T-cell (primary cell): Measurements from ENCODE around the gene TBPL2. TPM values are rescaled to one million over a fixed set of nuclear protein-coding genes. Genes with fewer than 3 reads are reported as not detected.
"Not testable (repeated sequence)": the region's sequence is repeated elsewhere in the genome, so short reads cannot be mapped to it uniquely, and the experiment has no call there.

Experiments used
- ATAC-seq, 4 experiments: fragments of 200-7000 bp in 3 of 4; fragments of 150-1000 bp in 1 of 4; cut with Tn5 transposase; replicated peaks in 1 of 4; 1 replicate in 3 of 4; 2 replicates in 1 of 4; pipeline ENCODE4 v1.10.0; 2021; ENCODE audit warnings: moderate library complexity in 3 of 4, mild to moderate bottlenecking in 2 of 4, moderate number of reproducible peaks in 1 of 4
- CTCF ChIA-PET, 2 donors: fragments of 300-600 bp; sonication (Branson Sonifier 250); formaldehyde crosslinking; loops; one replicate each; lab custom pipeline; 2022; ENCODE audit warnings: antibody characterized with exemption in 2 of 2; lab: Charles Lee
- POLR2A ChIA-PET, 2 donors: fragments of 300-600 bp; sonication (Branson Sonifier 250); formaldehyde crosslinking; loops; one replicate each; lab custom pipeline; 2022; ENCODE audit warnings: antibody characterized with exemption in 2 of 2; lab: Charles Lee
- DNase-seq, 35 experiments: peaks; one replicate each; pipeline versions ENCODE4 v3.0.0 to v3.0.0-alpha.2; 2013 to 2023
- H3K27ac ChIP-seq: one replicate; pipeline ENCODE4 v1.5.1; 2013; ENCODE audit warnings: low read length
- H3K27me3 ChIP-seq, 2 experiments: replicated peaks in 1 of 2; 1 replicate in 1 of 2; 2 replicates in 1 of 2; pipeline versions ENCODE4 v1.6.1 to v1.7.0; 2013; ENCODE audit warnings: low read length in 1 of 2, mixed read lengths in 1 of 2; ENCODE audit not compliant: control insufficient read depth in 2 of 2, insufficient read depth in 2 of 2; ENCODE audit errors: extremely low read depth in 1 of 2
- H3K36me3 ChIP-seq, 2 donors: 1 replicate in 1 of 2; 2 replicates in 1 of 2; pipeline versions ENCODE4 v1.6.1 to v1.7.0; 2013; ENCODE audit warnings: low read length in 1 of 2; ENCODE audit not compliant: control insufficient read depth in 2 of 2, insufficient read depth in 1 of 2; ENCODE audit errors: extremely low read depth in 1 of 2
- H3K4me1 ChIP-seq, 2 experiments: 1 replicate in 1 of 2; 2 replicates in 1 of 2; pipeline versions ENCODE4 v1.6.1 to v1.7.0; 2013; ENCODE audit warnings: low read length in 2 of 2, mixed read lengths in 1 of 2; ENCODE audit not compliant: insufficient read depth in 2 of 2, control insufficient read depth in 1 of 2; ENCODE audit errors: extremely low read depth in 1 of 2
- H3K4me3 ChIP-seq, 2 donors: 1 replicate in 1 of 2; 2 replicates in 1 of 2; pipeline versions ENCODE4 v1.5.1 to v1.7.0; 2013; ENCODE audit warnings: mild to moderate bottlenecking in 2 of 2, low read length in 1 of 2, moderate library complexity in 1 of 2; ENCODE audit not compliant: control insufficient read depth in 1 of 2; ENCODE audit errors: extremely low read depth in 1 of 2
- H3K9me3 ChIP-seq: 2 replicates; pipeline ENCODE4 v1.7.0; 2013
- H3K27ac Mint-ChIP-seq, 2 donors: one replicate each; pipeline ENCODE4 v1.8.0; 2020 to 2021; ENCODE audit warnings: mild to moderate bottlenecking in 2 of 2, mixed read lengths in 2 of 2
- H3K27me3 Mint-ChIP-seq, 2 donors: one replicate each; pipeline ENCODE4 v1.8.0; 2021 to 2022; ENCODE audit warnings: mixed read lengths in 2 of 2
- H3K36me3 Mint-ChIP-seq: one replicate; pipeline ENCODE4 v1.8.0; 2021; ENCODE audit warnings: mixed read lengths
- H3K4me1 Mint-ChIP-seq, 3 donors: one replicate each; pipeline ENCODE4 v1.8.0; 2020 to 2022; ENCODE audit warnings: mixed read lengths in 3 of 3, mild to moderate bottlenecking in 1 of 3
- H3K4me3 Mint-ChIP-seq, 3 donors: one replicate each; pipeline ENCODE4 v1.8.0; 2020 to 2022; ENCODE audit warnings: mild to moderate bottlenecking in 3 of 3, mixed read lengths in 3 of 3, moderate library complexity in 3 of 3
- H3K9me3 Mint-ChIP-seq, 3 donors: one replicate each; pipeline ENCODE4 v1.8.0; 2020 to 2022; ENCODE audit warnings: mixed read lengths in 3 of 3
- WGBS: methylation state at CpG from one replicate; pipeline ENCODE4 v1.1.5; 2013; ENCODE audit warnings: missing lambda C conversion rate; ENCODE audit not compliant: insufficient coverage; 5-methylcytosine and 5-hydroxymethylcytosine counted together
- total RNA-seq, 35 experiments: library from RNA in 6 of 35; stranded (reverse) in 6 of 35; fragments of 120-200 nt in 1 of 35; gene quantifications; one replicate each; pipeline versions ENCODE4 v1.2.1 to v1.2.4 and lab custom pipeline; 2013 to 2026

TBPL2 gene
- total RNA-seq, result not detected
- total RNA-seq (2013), result not detected
- 0 to 0.05 (median 0) reads per million in 29 experiments for total RNA-seq (lab: John Stamatoyannopoulos, UW)

DNA sequence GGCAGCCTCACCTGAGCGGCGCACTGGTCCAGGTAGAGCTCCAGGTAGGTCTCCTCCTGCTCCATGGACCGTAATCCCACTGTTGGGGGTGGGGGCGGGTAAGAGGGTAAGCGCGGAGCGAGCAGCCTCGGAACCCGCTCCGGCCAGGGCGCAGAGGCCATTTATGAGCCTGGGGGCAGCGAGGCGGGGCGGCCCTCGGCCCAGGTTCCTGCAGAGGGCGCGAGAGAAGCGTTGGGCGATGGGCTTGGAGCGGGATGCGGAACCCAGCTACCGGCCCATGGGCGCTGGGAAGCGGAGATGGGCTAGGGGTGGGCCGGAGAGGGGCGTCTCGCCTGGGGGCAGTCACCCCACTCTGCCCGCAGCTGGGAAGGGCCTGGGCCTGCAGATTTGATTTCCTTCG lies at the start of gene TBPL2:
Gene TBPL2 (minus strand): TSS at position 232 of the 400 bp plus-strand sequence. CDS start 167 bp downstream, at position 65.
- Histone ChIP-seq H3K36me3 (no peaks in the 10 kb centered on the region), H3K27me3 (peaks cover 0 to 11% of the 10 kb centered on the region in 2 experiments), H3K9me3 (no peaks in the 10 kb centered on the region), H3K4me1 (peaks cover 0 to under 1% of the 10 kb centered on the region in 2 experiments), H3K27ac (no peak within 1 kb of the TSS), H3K4me3 (no peak within 1 kb of the TSS)
- no peak within 1 kb of the TSS for H3K4me3 Mint-ChIP-seq
- peaks cover 0 to 2% (median 0%) of the 10 kb centered on the region in 3 donors for H3K4me1 Mint-ChIP-seq
- ATAC-seq, result no peak
- WGBS, result 42% methylated on average over 27 of the region's 29 CpGs
- no peaks in the 10 kb centered on the region for H3K9me3 Mint-ChIP-seq
- H3K36me3 Mint-ChIP-seq, result no peaks in the 10 kb centered on the region
- H3K27me3 Mint-ChIP-seq, result peaks cover 0 to 2% of the 10 kb centered on the region in 2 donors
- H3K27ac Mint-ChIP-seq, result no peak within 1 kb of the TSS
- ChIA-PET CTCF (interaction anchor here (0.7 kb wide), 2 partner anchors 494 to 1212 kb away, joined by 3 read pairs; no protein-coding TSS in a partner anchor), POLR2A (interaction anchor here in 1 of 2 donors (0.6 kb wide), 2 partner anchors 100 to 168 kb away, joined by 3 to 7 read pairs; no protein-coding TSS in a partner anchor)
- no peak for DNase-seq

- no peak overlapping the region for H3K4me3 ChIP-seq
- ChIA-PET CTCF (no interaction called here), POLR2A (no interaction called here)
- H3K4me1 ChIP-seq, result no peaks in the 10 kb centered on the region
- no CpG with 5 or more reads among the region's 4 CpGs for WGBS
- peaks cover 0 to under 1% (median 0%) of the 10 kb centered on the region in 3 donors for H3K9me3 Mint-ChIP-seq
- no peak overlapping the region for H3K27ac Mint-ChIP-seq
- no peak overlapping the region for H3K27ac ChIP-seq
- peaks cover 0 to 9% of the 10 kb centered on the region in 2 experiments for H3K27me3 ChIP-seq
- no peaks in the 10 kb centered on the region for H3K36me3 Mint-ChIP-seq
- DNase-seq (no peak), ATAC-seq (no peak)
- no peaks in the 10 kb centered on the region for H3K4me1 Mint-ChIP-seq
- peaks cover 0 to 3% of the 10 kb centered on the region in 2 donors for H3K27me3 Mint-ChIP-seq
- H3K9me3 ChIP-seq, result no peaks in the 10 kb centered on the region
- H3K4me3 Mint-ChIP-seq, result no peak overlapping the region
- no peaks in the 10 kb centered on the region for H3K36me3 ChIP-seq
Measured at GRCh38 chr14:55488204-55488603, 47.8 kb upstream of the TBPL2 start.

DNA sequence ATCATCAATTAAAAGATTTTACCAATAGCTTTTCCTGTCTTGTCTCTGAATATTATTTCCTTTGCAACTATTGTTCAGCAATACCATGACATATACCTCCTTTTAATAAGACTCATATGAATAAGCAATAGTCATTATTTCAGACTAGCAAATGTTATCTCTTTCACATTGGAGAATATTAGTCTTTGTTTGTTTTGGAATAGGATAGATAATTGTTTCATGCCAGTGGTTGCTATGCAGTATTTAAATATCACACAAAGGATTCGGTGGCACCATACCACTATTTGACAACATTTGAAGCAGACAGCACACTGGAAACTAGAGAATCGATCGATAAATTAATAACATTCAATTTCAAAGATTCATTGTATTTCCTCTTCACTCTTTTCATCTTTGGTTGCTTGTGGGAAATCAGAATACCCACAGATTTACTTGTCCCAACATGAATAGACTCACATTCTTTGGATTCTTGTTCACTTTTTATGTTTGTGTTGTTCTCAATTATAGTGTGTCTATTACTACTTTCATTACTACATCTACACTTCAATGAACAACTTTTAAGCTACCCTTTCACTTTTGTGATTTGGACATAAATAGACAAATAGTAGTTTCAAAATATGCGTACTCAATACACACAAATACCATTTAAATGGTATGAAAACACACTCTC lies 42.7 kb upstream of the TBPL2 start:
- no peaks in the 10 kb centered on the region for H3K27me3 ChIP-seq
- Mint-ChIP-seq H3K27ac (no peak overlapping the region), H3K36me3 (no peaks in the 10 kb centered on the region), H3K4me3 (no peak overlapping the region), H3K27me3 (no peaks in the 10 kb centered on the region), H3K4me1 (no peaks in the 10 kb centered on the region), H3K9me3 (no peaks in the 10 kb centered on the region)
- no CpG with 5 or more reads among the region's 4 CpGs for WGBS
- no peak overlapping the region for H3K27ac ChIP-seq
- H3K9me3 ChIP-seq, result no peaks in the 10 kb centered on the region
- no peak overlapping the region for H3K4me3 ChIP-seq
- no peaks in the 10 kb centered on the region for H3K4me1 ChIP-seq
- H3K36me3 ChIP-seq, result no peaks in the 10 kb centered on the region
- DNase-seq (no peak), ATAC-seq (no peak)
- CTCF ChIA-PET, result interaction anchor here in 1 of 2 donors (0.6 kb wide), 1 partner anchor 207 kb away, joined by 8 read pairs; no protein-coding TSS in a partner anchor
- POLR2A ChIA-PET, result no interaction called here

- H3K4me1 Mint-ChIP-seq, result no peaks in the 10 kb centered on the region
- H3K36me3 Mint-ChIP-seq, result no peaks in the 10 kb centered on the region
- ChIA-PET CTCF (no interaction called here), POLR2A (no interaction called here)
- Histone ChIP-seq H3K9me3 (no peaks in the 10 kb centered on the region), H3K4me3 (no peak overlapping the region), H3K36me3 (no peaks in the 10 kb centered on the region), H3K27me3 (no peaks in the 10 kb centered on the region), H3K27ac (no peak overlapping the region), H3K4me1 (no peaks in the 10 kb centered on the region)
- H3K9me3 Mint-ChIP-seq, result no peaks in the 10 kb centered on the region
- H3K27ac Mint-ChIP-seq, result no peak overlapping the region
- no CpG with 5 or more reads among the region's 5 CpGs for WGBS
- ATAC-seq (no peak), DNase-seq (no peak)
- H3K4me3 Mint-ChIP-seq, result no peak overlapping the region
- H3K27me3 Mint-ChIP-seq, result no peaks in the 10 kb centered on the region
Measured at GRCh38 chr14:55481769-55482168, 41.4 kb upstream of the TBPL2 start.

- DNase-seq, result no peak
- CTCF ChIA-PET, result no interaction called here
- no peaks in the 10 kb centered on the region for H3K27me3 Mint-ChIP-seq
Measured at GRCh38 chr14:55477680-55478079, 37.3 kb upstream of the TBPL2 start.

GRCh38 chr14:55476448-55476847 lies 36.0 kb upstream of the TBPL2 start:
- H3K27me3 ChIP-seq, ATAC-seq, H3K27ac Mint-ChIP-seq, H3K4me3 Mint-ChIP-seq, H3K27me3 Mint-ChIP-seq, CTCF ChIA-PET, H3K36me3 ChIP-seq, H3K9me3 Mint-ChIP-seq, H3K9me3 ChIP-seq, DNase-seq, POLR2A ChIA-PET, H3K36me3 Mint-ChIP-seq, H3K4me1 ChIP-seq, H3K4me1 Mint-ChIP-seq, H3K4me3 ChIP-seq, H3K27ac ChIP-seq: not testable (repeated sequence)
- no CpG with 5 or more reads among the region's 3 CpGs for WGBS

More at GRCh38 chr14:55477680-55478079, 37.3 kb upstream of the TBPL2 start:
- POLR2A ChIA-PET, result no interaction called here
- Mint-ChIP-seq H3K4me1 (no peaks in the 10 kb centered on the region), H3K27ac (no peak overlapping the region), H3K9me3 (no peaks in the 10 kb centered on the region), H3K36me3 (no peaks in the 10 kb centered on the region), H3K4me3 (no peak overlapping the region)
- Histone ChIP-seq H3K9me3 (no peaks in the 10 kb centered on the region), H3K27me3 (no peaks in the 10 kb centered on the region), H3K36me3 (no peaks in the 10 kb centered on the region), H3K4me1 (no peaks in the 10 kb centered on the region), H3K27ac (no peak overlapping the region), H3K4me3 (no peak overlapping the region)
- ATAC-seq, result no peak
- 75% methylated on average over 2 of the region's 4 CpGs for WGBS
